PC-9 (cell line): Measurements from ENCODE around the gene FBXO10. TPM values are rescaled to one million over a fixed set of nuclear protein-coding genes. Genes with fewer than 3 reads are reported as not detected.

Experiments
- BruUV-seq: library from RNA; stranded (reverse); fragments of 400-500 nt; replicated peaks from 2 replicates; lab custom pipeline; 2021; lab: Mats Ljungman, UMichigan
- CTCF ChIA-PET: fragments of 300-600 bp; sonication (Branson Sonifier 250); formaldehyde crosslinking; loops from one replicate; lab custom pipeline; 2022; ENCODE audit warnings: antibody characterized with exemption; lab: Charles Lee
- POLR2A ChIA-PET: fragments of 300-600 bp; sonication (Branson Sonifier 250); formaldehyde crosslinking; loops from one replicate; lab custom pipeline; 2022; ENCODE audit warnings: antibody characterized with exemption; ENCODE audit not compliant: unreplicated experiment; lab: Charles Lee
- DNase-seq, 2 experiments: peaks; one replicate each; pipeline versions ENCODE4 v3.0.0 to v3.0.0-alpha.2; 2015 to 2022; ENCODE audit warnings: mixed read lengths in 1 of 2
- H2AFZ ChIP-seq: fragments of 200-600 bp; sonication (generic); 2 replicates; pipeline ENCODE4 v1.8.1; 2017; ENCODE audit warnings: antibody characterized with exemption
- H3F3A ChIP-seq: fragments of 200-600 bp; sonication (generic); 2 replicates; pipeline ENCODE4 v1.8.1; 2017; ENCODE audit warnings: antibody characterized with exemption, mild to moderate bottlenecking, low read depth; ENCODE audit not compliant: insufficient read depth
- H3K27ac ChIP-seq: fragments of 200-600 bp; sonication (generic); 2 replicates; pipeline ENCODE4 v1.6.1; 2016; ENCODE audit warnings: mixed run types
- H3K27me3 ChIP-seq: fragments of 200-600 bp; sonication (generic); 2 replicates; pipeline ENCODE4 v1.6.1; 2016; ENCODE audit warnings: low read depth, mixed run types; ENCODE audit not compliant: insufficient read depth
- H3K36me3 ChIP-seq: fragments of 200-600 bp; sonication (generic); 2 replicates; pipeline ENCODE4 v1.6.1; 2016; ENCODE audit warnings: low read depth, mixed run types
- H3K4me1 ChIP-seq: fragments of 200-600 bp; sonication (generic); replicated peaks from 2 replicates; pipeline ENCODE4 v1.6.1; 2016; ENCODE audit warnings: mixed run types; ENCODE audit not compliant: insufficient read depth
- H3K4me2 ChIP-seq: fragments of 200-600 bp; sonication (generic); 2 replicates; pipeline ENCODE4 v1.6.1; 2017; ENCODE audit warnings: mixed run types
- H3K4me3 ChIP-seq: fragments of 200-600 bp; sonication (generic); 2 replicates; pipeline ENCODE4 v1.6.1; 2016; ENCODE audit warnings: mixed run types
- H3K79me2 ChIP-seq: fragments of 200-600 bp; sonication (generic); 2 replicates; pipeline ENCODE4 v1.6.1; 2017; ENCODE audit warnings: low read depth, mixed run types
- H3K9me2 ChIP-seq: fragments of 200-600 bp; sonication (generic); 2 replicates; pipeline ENCODE4 v1.8.1; 2017; ENCODE audit warnings: mild to moderate bottlenecking; ENCODE audit not compliant: insufficient read depth
- H3K9me3 ChIP-seq: fragments of 200-600 bp; sonication (generic); 2 replicates; pipeline ENCODE4 v1.8.1; 2016; ENCODE audit warnings: low read depth; ENCODE audit not compliant: insufficient read depth
- H4K20me1 ChIP-seq: fragments of 200-600 bp; sonication (generic); 2 replicates; pipeline ENCODE4 v1.8.1; 2017; ENCODE audit not compliant: insufficient read depth
- EZH2 ChIP-seq: fragments of 200-600 bp; sonication (generic); IDR thresholded peaks from 2 replicates; pipeline ENCODE4 v1.8.0; 2017; ENCODE audit warnings: antibody characterized with exemption, low read depth
- intact Hi-C: fragments of 100-400 bp; cut with micrococcal nuclease; formaldehyde crosslinking; loops from one replicate; pipeline ENCODE4 v1.10.0; 2022; ENCODE audit not compliant: unreplicated experiment
- total RNA-seq: library from RNA; stranded (reverse); gene quantifications from 2 replicates; pipeline ENCODE4 v1.2.3, GENCODE V29; 2021
- TF ChIP-seq, protein P1 (sequence below): fragments of 200-600 bp; sonication (generic); conservative IDR thresholded peaks from 2 replicates; pipeline ENCODE4 v1.6.1; 2017; ENCODE audit warnings: mixed run types, antibody characterized with exemption, mild to moderate bottlenecking, moderate library complexity

Gene FBXO10
- total RNA-seq, 1 experiment from 2014 or later: 3.7 TPM

DNA sequence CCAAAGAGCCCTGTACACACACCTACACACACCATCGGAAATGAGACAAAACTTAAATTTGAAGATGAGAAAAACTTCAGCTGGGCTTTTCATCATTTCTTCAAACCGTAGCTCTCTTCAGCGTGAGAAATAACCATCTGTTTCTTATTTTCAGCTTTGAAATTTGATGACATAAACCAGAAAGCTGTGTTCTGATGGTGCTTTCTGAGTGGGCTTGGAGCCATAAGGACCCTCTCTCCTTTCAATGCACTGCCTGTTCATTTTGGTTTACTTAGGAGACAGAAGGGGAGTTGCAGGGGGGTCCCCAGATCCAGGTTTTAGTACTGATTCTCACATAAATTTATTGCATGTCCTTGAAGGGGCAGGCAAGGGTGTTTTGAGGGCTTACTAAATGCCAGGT lies 9.5 kb downstream of the FBXO10 start:
- Histone ChIP-seq H3K4me2 (no peak overlapping the region), H3K9me2 (no peaks in the 10 kb centered on the region), H3K27ac (no peak overlapping the region), H3K4me3 (no peak overlapping the region), H3K9me3 (peaks cover 5% of the 10 kb centered on the region; the same call in 1 of the 2 replicates), H2AFZ (no peak overlapping the region), H3K36me3 (no peaks in the 10 kb centered on the region), H3K79me2 (no peaks in the 10 kb centered on the region), H3K27me3 (no peaks in the 10 kb centered on the region), H3F3A (no peaks in the 10 kb centered on the region), H4K20me1 (no peaks in the 10 kb centered on the region), H3K4me1 (no peaks in the 10 kb centered on the region)
- TF ChIP-seq, protein P1, sequence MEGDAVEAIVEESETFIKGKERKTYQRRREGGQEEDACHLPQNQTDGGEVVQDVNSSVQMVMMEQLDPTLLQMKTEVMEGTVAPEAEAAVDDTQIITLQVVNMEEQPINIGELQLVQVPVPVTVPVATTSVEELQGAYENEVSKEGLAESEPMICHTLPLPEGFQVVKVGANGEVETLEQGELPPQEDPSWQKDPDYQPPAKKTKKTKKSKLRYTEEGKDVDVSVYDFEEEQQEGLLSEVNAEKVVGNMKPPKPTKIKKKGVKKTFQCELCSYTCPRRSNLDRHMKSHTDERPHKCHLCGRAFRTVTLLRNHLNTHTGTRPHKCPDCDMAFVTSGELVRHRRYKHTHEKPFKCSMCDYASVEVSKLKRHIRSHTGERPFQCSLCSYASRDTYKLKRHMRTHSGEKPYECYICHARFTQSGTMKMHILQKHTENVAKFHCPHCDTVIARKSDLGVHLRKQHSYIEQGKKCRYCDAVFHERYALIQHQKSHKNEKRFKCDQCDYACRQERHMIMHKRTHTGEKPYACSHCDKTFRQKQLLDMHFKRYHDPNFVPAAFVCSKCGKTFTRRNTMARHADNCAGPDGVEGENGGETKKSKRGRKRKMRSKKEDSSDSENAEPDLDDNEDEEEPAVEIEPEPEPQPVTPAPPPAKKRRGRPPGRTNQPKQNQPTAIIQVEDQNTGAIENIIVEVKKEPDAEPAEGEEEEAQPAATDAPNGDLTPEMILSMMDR: no peak
- no peak for TF ChIP-seq EZH2
- POLR2A ChIA-PET: no interaction called here
- no peak for DNase-seq
- CTCF ChIA-PET: no interaction called here
- BruUV-seq: no TSS peak
- intact Hi-C loops: no loop called here

DNA sequence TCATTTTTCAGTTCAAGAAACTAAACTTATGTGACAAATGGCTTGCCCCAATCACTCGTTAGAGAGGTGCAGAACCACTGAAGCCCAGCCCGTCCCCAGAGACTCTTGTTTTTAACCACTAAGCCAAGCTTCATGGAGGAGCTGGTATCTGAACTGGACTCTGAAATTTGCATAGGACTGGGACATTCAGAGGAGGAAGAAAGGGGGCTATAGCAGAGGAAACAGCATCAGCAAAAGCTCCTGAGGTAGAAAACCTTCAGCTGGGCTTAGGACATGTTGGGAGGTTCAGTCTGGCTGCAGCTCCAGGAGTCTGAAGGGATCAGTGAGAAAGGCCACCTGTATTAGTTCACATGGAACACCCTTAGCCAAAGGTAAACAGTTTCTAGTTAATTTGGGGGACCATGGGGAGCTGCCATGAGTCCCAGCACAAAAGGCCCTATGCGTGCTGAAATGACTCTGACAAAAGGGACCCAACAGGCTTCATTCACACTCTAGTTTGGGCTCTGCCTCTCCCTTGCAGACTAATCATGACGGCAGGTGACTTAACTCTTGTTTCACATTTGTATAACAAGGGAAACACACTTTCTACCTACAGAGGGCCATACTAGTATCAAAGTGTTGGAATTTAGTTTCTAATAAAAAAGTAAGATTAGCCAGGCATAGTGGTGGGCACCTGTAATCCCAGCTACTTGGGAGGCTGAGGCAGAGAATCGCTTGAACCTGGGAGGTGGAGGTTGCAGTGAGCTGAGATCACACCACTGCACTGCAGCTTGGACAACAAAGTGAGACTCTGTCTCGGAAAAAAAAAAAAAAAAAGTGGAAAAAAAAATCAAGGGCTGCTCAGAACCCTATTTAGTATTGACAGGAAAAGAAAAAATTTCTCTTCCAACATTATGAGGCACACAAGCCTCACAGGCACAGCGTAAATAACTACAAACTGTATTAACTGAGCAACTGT lies 10.2 kb downstream of the FBXO10 start:
- peaks cover 5% of the 10 kb centered on the region; the same call in 1 of the 2 replicates for H3K9me3 ChIP-seq
- no peaks in the 10 kb centered on the region for H3K27me3 ChIP-seq
- no peaks in the 10 kb centered on the region for H3K36me3 ChIP-seq
- H3K4me1 ChIP-seq: no peaks in the 10 kb centered on the region
- DNase-seq: no peak
- H3F3A ChIP-seq: no peaks in the 10 kb centered on the region
- TF ChIP-seq, protein P1: no peak
- H4K20me1 ChIP-seq: no peaks in the 10 kb centered on the region
- H3K4me3 ChIP-seq: no peak overlapping the region
- CTCF ChIA-PET: no interaction called here
- H3K27ac ChIP-seq: no peak overlapping the region
- H2AFZ ChIP-seq: no peak overlapping the region
- POLR2A ChIA-PET: interaction anchor here (0.6 kb wide), 1 partner anchor 1246 kb away, joined by 19 read pairs; no protein-coding TSS in a partner anchor
- intact Hi-C loops: no loop called here
- no peak overlapping the region for H3K4me2 ChIP-seq
- no peaks in the 10 kb centered on the region for H3K9me2 ChIP-seq
- no peaks in the 10 kb centered on the region for H3K79me2 ChIP-seq
- no TSS peak for BruUV-seq

DNA sequence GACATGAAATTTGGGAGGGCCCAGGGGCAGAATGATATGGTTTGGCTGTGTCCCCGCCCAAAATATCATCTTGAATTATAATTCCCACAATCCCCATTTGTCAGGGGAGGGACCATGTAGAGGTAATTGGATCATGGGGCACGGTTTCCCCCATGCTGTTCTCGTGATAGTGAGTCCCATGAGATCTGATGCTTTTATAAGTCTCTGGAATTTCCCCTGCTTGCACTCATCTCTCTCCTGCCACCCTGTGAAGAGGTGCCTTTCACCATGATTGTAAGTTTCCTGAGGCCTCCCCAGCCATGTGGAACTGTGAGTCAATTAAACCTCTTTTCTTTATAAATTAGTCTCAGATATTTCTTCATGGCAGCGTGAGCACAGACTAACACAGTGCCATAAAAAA lies 11.3 kb downstream of the FBXO10 start:
- no peaks in the 10 kb centered on the region for H3K79me2 ChIP-seq
- peaks cover 5% of the 10 kb centered on the region; the same call in 1 of the 2 replicates for H3K9me3 ChIP-seq
- POLR2A ChIA-PET: no interaction called here
- H3K4me2 ChIP-seq: no peak overlapping the region
- no TSS peak for BruUV-seq
- no peaks in the 10 kb centered on the region for H3K36me3 ChIP-seq
- H4K20me1 ChIP-seq: no peaks in the 10 kb centered on the region
- H2AFZ ChIP-seq: no peak overlapping the region
- no peak overlapping the region for H3K4me3 ChIP-seq
- no peaks in the 10 kb centered on the region for H3K9me2 ChIP-seq
- no peaks in the 10 kb centered on the region for H3F3A ChIP-seq
- DNase-seq: no peak
- H3K27me3 ChIP-seq: no peaks in the 10 kb centered on the region
- intact Hi-C loops: no loop called here
- no peak overlapping the region for H3K27ac ChIP-seq
- no peaks in the 10 kb centered on the region for H3K4me1 ChIP-seq
- TF ChIP-seq EZH2: no peak
- TF ChIP-seq, protein P1: no peak
- CTCF ChIA-PET: no interaction called here
